Adipocyte (in vitro differentiated cells): Measurements from ENCODE around the gene MYO7B.
"Not testable (repeated sequence)": the region's sequence is repeated elsewhere in the genome, so short reads cannot be mapped to it uniquely, and the experiment has no call there.

Experiments used
- DNase-seq: peaks from one replicate; pipeline ENCODE4 v3.0.0-alpha.2; 2015; ENCODE audit warnings: low read depth
- H3K27me3 ChIP-seq: replicated peaks from 2 replicates; pipeline ENCODE4 v1.7.0; 2013; ENCODE audit warnings: mild to moderate bottlenecking, low read length, moderate library complexity; ENCODE audit not compliant: control insufficient read depth, insufficient read depth
- H3K36me3 ChIP-seq: 2 replicates; pipeline ENCODE4 v1.7.0; 2013; ENCODE audit warnings: low read length, mild to moderate bottlenecking, moderate library complexity; ENCODE audit not compliant: control insufficient read depth, insufficient read depth, severe bottlenecking
- H3K4me1 ChIP-seq: 2 replicates; pipeline ENCODE4 v1.7.0; 2013; ENCODE audit warnings: mild to moderate bottlenecking, low read length, moderate library complexity; ENCODE audit not compliant: control insufficient read depth, insufficient read depth
- H3K4me3 ChIP-seq: 2 replicates; pipeline ENCODE4 v1.7.0; 2013; ENCODE audit warnings: mild to moderate bottlenecking, low read length, moderate library complexity
- H3K9ac ChIP-seq: 2 replicates; pipeline ENCODE4 v1.7.0; 2013; ENCODE audit warnings: mild to moderate bottlenecking, low read length, moderate library complexity
- H3K9me3 ChIP-seq: 2 replicates; pipeline ENCODE4 v1.7.0; 2013; ENCODE audit warnings: mild to moderate bottlenecking, low read length, moderate library complexity; ENCODE audit not compliant: control insufficient read depth

Gene MYO7B

GRCh38 chr2:127511090-127511695 lies 24.3 kb upstream of the MYO7B start:
- H3K27me3 ChIP-seq, result no peaks in the 10 kb centered on the region
- no peak for DNase-seq
- H3K9me3 ChIP-seq, result no peaks in the 10 kb centered on the region
- H3K9ac ChIP-seq, result no peak overlapping the region
- peaks cover 16% of the 10 kb centered on the region for H3K36me3 ChIP-seq
- peaks cover 56% of the 10 kb centered on the region for H3K4me1 ChIP-seq
- H3K4me3 ChIP-seq, result no peak overlapping the region

GRCh38 chr2:127511917-127512316 lies 23.6 kb upstream of the MYO7B start:
- Histone ChIP-seq H3K9me3 (no peaks in the 10 kb centered on the region), H3K27me3 (no peaks in the 10 kb centered on the region), H3K4me3 (no peak overlapping the region), H3K9ac (no peak overlapping the region), H3K4me1 (peaks cover 57% of the 10 kb centered on the region), H3K36me3 (peaks cover 16% of the 10 kb centered on the region)
- DNase-seq, result no peak

- Histone ChIP-seq H3K4me1 (peaks cover 53% of the 10 kb centered on the region), H3K9me3 (no peaks in the 10 kb centered on the region), H3K36me3 (peaks cover 19% of the 10 kb centered on the region), H3K27me3 (no peaks in the 10 kb centered on the region), H3K4me3 (no peak overlapping the region), H3K9ac (no peak overlapping the region)
- DNase-seq, result no peak
These were observed 23.1 kb upstream of the MYO7B start for GRCh38 chr2:127512362-127512761.

- H3K27me3 ChIP-seq, result no peaks in the 10 kb centered on the region
- H3K36me3 ChIP-seq, result peaks cover 30% of the 10 kb centered on the region
- H3K9me3 ChIP-seq, result no peaks in the 10 kb centered on the region
- no peak overlapping the region for H3K4me3 ChIP-seq
- H3K4me1 ChIP-seq, result peaks cover 38% of the 10 kb centered on the region
- DNase-seq, result no peak
- H3K9ac ChIP-seq, result no peak overlapping the region
These were observed 21.4 kb upstream of the MYO7B start for GRCh38 chr2:127514076-127514475.

GRCh38 chr2:127514485-127514884 lies 21.0 kb upstream of the MYO7B start:
- DNase-seq, result no peak
- Histone ChIP-seq H3K36me3 (peaks cover 33% of the 10 kb centered on the region), H3K9ac (no peak overlapping the region), H3K27me3 (no peaks in the 10 kb centered on the region), H3K4me1 (peaks cover 34% of the 10 kb centered on the region), H3K9me3 (no peaks in the 10 kb centered on the region), H3K4me3 (no peak overlapping the region)

DNA sequence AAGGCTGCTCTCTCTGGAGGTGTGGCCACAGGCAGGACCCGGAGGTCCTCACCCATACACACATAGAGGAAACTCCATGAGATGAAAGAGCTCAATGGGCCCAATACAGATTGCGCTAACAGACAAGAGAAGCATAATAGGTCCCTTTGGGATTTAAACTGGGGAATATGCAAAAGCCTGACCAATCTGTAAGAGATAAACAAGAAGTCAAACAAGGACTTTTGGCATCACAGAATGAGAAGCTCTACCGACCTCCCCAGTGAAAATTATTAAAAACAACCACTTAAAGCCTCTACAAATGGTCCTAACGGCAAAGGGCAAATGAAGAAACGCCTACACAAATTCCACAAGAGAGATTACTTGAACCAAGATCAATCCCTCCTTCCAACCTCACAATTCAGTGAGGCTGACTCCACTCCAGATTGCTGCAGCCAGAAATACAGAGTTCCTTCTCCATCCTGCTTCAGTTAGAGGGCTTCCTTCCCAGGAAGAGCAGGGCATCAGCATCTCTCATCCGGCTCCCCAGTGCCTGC lies 20.0 kb upstream of the MYO7B start:
- H3K36me3 ChIP-seq, result peaks cover 39% of the 10 kb centered on the region
- peak overlapping the region; percentile 19 for H3K4me3 ChIP-seq
- H3K27me3 ChIP-seq, result no peaks in the 10 kb centered on the region
- H3K9ac ChIP-seq, result peak overlapping the region; percentile 54
- H3K4me1 ChIP-seq, result peaks cover 25% of the 10 kb centered on the region
- DNase-seq, result no peak
- no peaks in the 10 kb centered on the region for H3K9me3 ChIP-seq

DNA sequence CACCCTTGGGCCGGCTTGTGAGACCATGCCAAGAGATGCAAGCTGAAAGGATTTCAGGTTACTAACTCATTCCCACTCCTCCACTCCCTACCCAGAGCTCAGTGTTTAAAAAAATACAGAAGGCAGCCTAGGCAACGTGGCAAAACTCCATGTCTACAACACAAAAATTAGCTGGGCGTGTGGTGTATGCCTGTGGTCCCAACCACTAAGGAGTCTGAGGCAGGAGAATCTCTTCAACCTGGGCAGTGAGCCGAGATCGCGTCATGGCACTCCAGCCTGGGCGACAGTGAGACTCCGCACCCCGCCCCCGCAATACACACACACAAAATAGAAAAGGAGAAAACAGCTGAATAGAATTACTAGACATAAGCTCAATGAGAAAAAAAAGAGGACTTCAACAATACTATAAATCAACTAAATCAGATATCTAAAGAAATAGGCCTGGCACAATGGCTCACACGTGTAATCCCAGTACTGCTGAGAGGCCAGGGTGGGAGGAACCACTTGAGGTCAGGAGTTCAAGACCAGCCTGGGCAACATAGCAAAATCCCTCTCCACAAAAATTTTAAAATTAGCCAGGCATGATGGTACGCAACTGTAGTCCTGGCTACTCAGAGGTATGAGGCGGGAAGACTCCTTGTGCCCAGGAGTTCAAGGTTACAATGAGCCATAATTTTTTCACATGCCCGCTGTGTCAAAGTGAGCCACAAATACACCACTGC lies 19.3 kb upstream of the MYO7B start:
- Histone ChIP-seq H3K4me3 (peak overlapping the region; percentile 19), H3K36me3 (peaks cover 37% of the 10 kb centered on the region), H3K9ac (peak overlapping the region; percentile 54), H3K4me1 (peaks cover 23% of the 10 kb centered on the region), H3K27me3 (no peaks in the 10 kb centered on the region), H3K9me3 (no peaks in the 10 kb centered on the region)
- DNase-seq, result no peak

DNA sequence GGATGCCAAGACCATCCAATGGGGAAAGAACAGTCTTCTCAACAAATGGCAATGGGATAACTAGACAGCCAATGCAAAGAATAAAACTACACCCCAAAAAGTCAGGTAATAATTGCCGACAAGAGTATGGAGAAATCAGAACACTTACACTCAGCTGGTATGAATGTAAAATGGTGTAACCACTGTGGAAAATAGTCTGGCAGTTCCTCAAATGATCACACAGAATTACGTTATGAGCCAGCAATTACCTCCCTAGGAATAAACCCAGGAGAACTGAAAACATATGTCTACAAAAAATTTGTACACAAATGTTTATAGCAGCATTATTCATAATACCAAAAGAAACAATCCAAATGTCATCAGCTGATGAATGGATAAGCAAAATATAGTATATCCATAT lies 18.0 kb upstream of the MYO7B start:
- Histone ChIP-seq H3K27me3 (no peaks in the 10 kb centered on the region), H3K9me3 (no peaks in the 10 kb centered on the region), H3K9ac (no peak overlapping the region), H3K4me3 (no peak overlapping the region), H3K36me3 (peaks cover 50% of the 10 kb centered on the region), H3K4me1 (peaks cover 23% of the 10 kb centered on the region)
- DNase-seq, result no peak

- H3K4me1 ChIP-seq, result peaks cover 24% of the 10 kb centered on the region
These were observed 15.1 kb upstream of the MYO7B start for GRCh38 chr2:127520424-127520823.

DNA sequence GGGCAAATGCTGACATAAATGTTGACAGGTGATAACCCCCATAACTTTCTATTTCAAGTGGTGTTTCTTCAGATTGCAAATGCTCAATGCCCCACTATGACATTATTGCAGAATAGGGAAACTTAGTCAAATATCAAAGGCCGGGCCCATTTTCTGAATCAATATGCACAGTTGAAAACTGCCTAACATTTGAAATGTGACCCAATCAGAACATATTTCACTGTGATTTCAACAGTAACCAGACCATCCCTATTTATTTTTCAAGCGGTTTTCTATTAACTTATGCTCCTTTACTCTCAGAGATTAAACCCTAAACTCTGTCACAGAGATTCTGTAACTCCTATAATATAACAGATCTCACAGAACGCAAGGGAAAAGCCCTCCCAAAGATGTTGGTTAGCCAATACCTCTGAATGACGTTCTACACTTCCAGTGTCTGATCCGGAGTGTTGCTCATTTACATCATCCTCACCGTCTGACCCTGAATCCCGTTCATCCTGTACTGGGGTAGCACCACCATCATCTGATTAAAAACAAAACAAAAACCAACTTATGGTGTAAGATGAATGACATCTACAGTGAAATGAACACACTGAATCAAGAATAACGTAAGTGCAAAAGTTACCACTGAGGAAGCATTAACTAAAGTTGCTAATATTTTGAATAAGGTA lies 12.1 kb upstream of the MYO7B start:
- Histone ChIP-seq H3K4me3 (no peak overlapping the region), H3K27me3 (no peaks in the 10 kb centered on the region), H3K4me1 (peaks cover 17% of the 10 kb centered on the region), H3K9me3 (no peaks in the 10 kb centered on the region), H3K36me3 (peaks cover 41% of the 10 kb centered on the region), H3K9ac (no peak overlapping the region)
- DNase-seq, result no peak

More at GRCh38 chr2:127520424-127520823, 15.1 kb upstream of the MYO7B start:
- no peaks in the 10 kb centered on the region for H3K9me3 ChIP-seq
- no peak overlapping the region for H3K9ac ChIP-seq
- no peak overlapping the region for H3K4me3 ChIP-seq
- DNase-seq, result no peak
- H3K36me3 ChIP-seq, result peaks cover 50% of the 10 kb centered on the region
- no peaks in the 10 kb centered on the region for H3K27me3 ChIP-seq

DNA sequence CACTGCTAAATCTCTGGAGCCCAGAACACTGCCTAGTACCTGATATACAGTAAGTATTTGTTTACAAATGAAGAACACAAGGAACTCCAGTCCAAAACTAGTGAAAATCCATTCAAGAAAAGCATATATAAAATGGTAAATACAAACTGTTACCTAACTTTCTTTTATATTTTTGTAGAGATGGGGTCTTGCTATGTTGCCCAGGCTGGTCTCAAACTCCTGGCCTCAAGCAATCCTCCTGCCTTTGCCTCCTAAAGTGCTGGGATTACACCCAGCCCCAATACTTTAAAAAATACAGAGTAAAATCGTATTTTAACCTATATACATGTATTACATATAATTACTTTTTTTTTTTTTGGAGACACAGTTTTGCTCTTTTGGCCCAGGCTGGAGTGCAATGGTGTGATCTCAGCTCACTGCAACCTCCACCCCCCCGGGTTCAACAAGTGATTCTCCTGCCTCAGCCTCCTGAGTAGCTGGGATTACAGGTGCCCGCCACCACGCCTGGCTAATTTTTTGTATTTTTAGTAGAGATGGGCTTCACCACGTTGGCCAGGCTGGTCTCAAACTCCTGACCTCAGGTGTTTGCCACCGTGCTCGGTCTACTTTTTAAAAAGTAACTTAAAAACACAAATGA lies 11.2 kb upstream of the MYO7B start:
- H3K36me3 ChIP-seq, result peaks cover 34% of the 10 kb centered on the region
- DNase-seq, H3K9ac ChIP-seq, H3K27me3 ChIP-seq, H3K9me3 ChIP-seq: not testable (repeated sequence)
- peak overlapping the region; percentile 25 for H3K4me3 ChIP-seq
- H3K4me1 ChIP-seq, result peaks cover 17% of the 10 kb centered on the region
